ENCODE results near the gene AMIGO2. TPM values are rescaled to one million over a fixed set of nuclear protein-coding genes. Genes with fewer than 3 reads are reported as not detected.

The AMIGO2 gene
- total and polyA plus RNA-seq, 7 donors: 0.48 to 1.1 (median 0.64) TPM

DNA sequence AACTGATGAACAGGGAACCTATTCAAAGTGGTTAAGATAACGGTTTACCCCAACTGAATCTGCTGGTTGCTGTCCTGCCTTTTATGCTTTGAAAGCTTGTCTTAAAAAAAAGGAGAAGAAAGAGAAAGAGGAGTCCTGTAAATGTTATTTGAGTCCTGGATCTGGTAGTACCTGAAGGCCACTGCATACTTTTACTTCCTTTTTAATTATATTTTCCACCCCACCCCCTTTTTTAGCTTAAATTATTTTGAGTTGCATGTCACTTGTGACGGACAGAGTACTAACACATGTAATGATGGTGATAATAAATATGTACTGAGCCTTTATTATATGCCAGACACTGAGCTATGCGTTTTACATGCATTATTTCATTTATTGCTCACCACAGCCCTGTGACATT lies 2.5 kb upstream of the AMIGO2 start:
- no peak for ATAC-seq
- WGBS, 3 donors: 74 to 77% (median 76%) methylated on average over 3 of the region's 3 CpGs
- Histone ChIP-seq H3K9me3 (no peaks in the 10 kb centered on the region), H3K4me3 (no peak overlapping the region), H3K36me3 (ENCODE audit: insufficient read depth in 1 of 2, low read depth in 1 of 2) (no peaks in the 10 kb centered on the region), H3K4me1 (peaks cover 13% of the 10 kb centered on the region), H3K27me3 (ENCODE audit: insufficient read depth in 3 of 3, low read length in 2 of 3) (peaks cover 0 to 20% (median 2%) of the 10 kb centered on the region in 3 donors), H3K27ac (no peak overlapping the region)
- no peak for TF ChIP-seq CTCF (IDR thresholded peaks at IDR 0.05)
- intact Hi-C loops (cut with DNase I): no loop called here
- DNase-seq: no peak

DNA sequence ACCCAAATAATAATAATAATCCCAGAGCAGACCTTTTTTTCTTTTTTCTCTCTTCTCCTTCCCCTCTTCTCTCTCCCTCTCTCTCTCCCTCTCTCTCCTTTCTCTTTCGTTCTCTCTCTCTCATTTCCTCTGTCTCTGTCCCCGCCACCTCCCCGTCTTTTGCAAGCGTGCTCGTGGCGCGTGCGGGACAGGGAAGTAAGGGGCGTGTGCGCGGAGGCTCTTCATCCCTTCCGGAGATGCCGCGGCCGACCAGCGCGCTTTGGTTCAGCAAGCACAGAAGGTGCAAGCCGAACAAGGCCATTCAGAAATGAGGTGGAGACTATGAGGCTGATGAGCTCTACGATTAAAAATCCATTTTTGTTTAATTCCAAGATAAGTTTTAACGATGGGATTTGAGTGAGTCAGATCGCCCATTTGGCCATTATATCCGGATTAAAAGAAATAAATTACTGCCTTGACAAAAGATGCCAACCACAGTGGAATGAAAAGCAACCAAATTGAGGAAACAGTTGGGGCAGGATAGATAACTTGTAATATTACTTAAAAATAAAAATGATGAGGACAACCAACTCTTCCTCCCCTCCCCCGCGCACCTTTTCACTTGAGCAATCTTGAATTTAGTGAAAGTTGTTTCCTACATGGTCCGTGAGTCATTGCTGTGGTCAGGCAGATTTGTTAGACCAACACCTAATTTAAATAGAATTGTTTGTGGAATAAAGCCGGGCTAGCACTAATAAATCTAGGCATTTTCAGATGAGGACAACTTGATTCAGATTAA lies 1.2 kb upstream of the AMIGO2 start:
- Histone ChIP-seq H3K36me3 (ENCODE audit: insufficient read depth in 1 of 2, low read depth in 1 of 2) (no peaks in the 10 kb centered on the region), H3K27me3 (ENCODE audit: insufficient read depth in 3 of 3, low read length in 2 of 3) (peaks cover 0 to 31% (median 2%) of the 10 kb centered on the region in 3 donors), H3K27ac (peak overlapping the region; percentile 63), H3K4me1 (peaks cover 13% of the 10 kb centered on the region), H3K4me3 (peak overlapping the region; percentile 71), H3K9me3 (no peaks in the 10 kb centered on the region)
- intact Hi-C loops (cut with DNase I): no loop called here
- ATAC-seq (peak in 2 of 4 donors; percentile 35 to 58), DNase-seq (peak; percentile 65 to 68)
- WGBS, 3 donors: 19 to 24% (median 22%) methylated on average over 26 of the region's 26 CpGs
- TF ChIP-seq CTCF (IDR thresholded peaks at IDR 0.05): no peak

- H3K27me3 ChIP-seq (ENCODE audit: insufficient read depth in 3 of 3, low read length in 2 of 3): peaks cover 1 to 33% (median 2%) of the 10 kb centered on the region in 3 donors
- intact Hi-C loops (cut with DNase I): loop anchor here in 1 of 2 donors (10.0 kb wide), 1 partner anchor 315 kb away; no protein-coding TSS in a partner anchor
- DNase-seq: peak; percentile 57 to 68
- peak overlapping the region; percentile 63 for H3K27ac ChIP-seq
- H3K4me1 ChIP-seq: peaks cover 13% of the 10 kb centered on the region
- 0 to 1% (median 0%) methylated on average over 29 to 49 of the region's 49 CpGs for WGBS, 3 donors
- ATAC-seq: peak; percentile 20 to 68 (median 34)
- H3K4me3 ChIP-seq: peak overlapping the region; percentile 71
- no peak for TF ChIP-seq CTCF (IDR thresholded peaks at IDR 0.05)
- no peaks in the 10 kb centered on the region for H3K36me3 ChIP-seq (ENCODE audit: insufficient read depth in 1 of 2, low read depth in 1 of 2)
- H3K9me3 ChIP-seq: no peaks in the 10 kb centered on the region
Measured at GRCh38 chr12:47079981-47080724, 394 bp upstream of the AMIGO2 start.

- intact Hi-C loops (cut with DNase I): loop anchor here in 1 of 2 donors (10.0 kb wide), 1 partner anchor 316 kb away; no protein-coding TSS in a partner anchor
- Histone ChIP-seq H3K27me3 (ENCODE audit: insufficient read depth in 3 of 3, low read length in 2 of 3) (peaks cover 2 to 33% (median 3%) of the 10 kb centered on the region in 3 donors), H3K4me3 (peak overlapping the region; percentile 71), H3K27ac (peak overlapping the region; percentile 63), H3K36me3 (ENCODE audit: insufficient read depth in 1 of 2, low read depth in 1 of 2) (no peaks in the 10 kb centered on the region), H3K4me1 (peaks cover 13% of the 10 kb centered on the region), H3K9me3 (no peaks in the 10 kb centered on the region)
- DNase-seq: peak in 1 of 2 donors; percentile 17
- 2 to 5% (median 2%) methylated on average over 17 of the region's 17 CpGs for WGBS, 3 donors
- TF ChIP-seq CTCF (IDR thresholded peaks at IDR 0.05): no peak
- peak in 2 of 4 donors; percentile 37 to 39 for ATAC-seq
Measured at GRCh38 chr12:47078733-47079467, 859 bp downstream of the AMIGO2 start.
